Kidney (tissue), 14 donors: ENCODE measurements around the gene SCTR. TPM values are rescaled to one million over a fixed set of nuclear protein-coding genes. Genes with fewer than 3 reads are reported as not detected.

Source experiments
- DNase-seq, 5 donors: peaks; one replicate each; pipeline ENCODE4 v3.0.0-alpha.2; 2013 to 2020
- FAIRE-seq: peaks from 2 replicates; lab custom pipeline; 2012; peaks lifted over from hg19 to GRCh38; lab: Jason Lieb, UNC
- H3K27ac ChIP-seq, 2 donors: one replicate each; pipeline ENCODE4 v1.7.0; 2013; ENCODE audit warnings: low read depth in 2 of 2, low read length in 2 of 2, inconsistent platforms in 1 of 2
- H3K27me3 ChIP-seq: one replicate; pipeline ENCODE4 v1.7.1; 2013; ENCODE audit warnings: low read length, inconsistent platforms; ENCODE audit not compliant: control insufficient read depth, insufficient read depth
- H3K36me3 ChIP-seq, 3 donors: one replicate each; pipeline versions ENCODE4 v1.7.0 to v1.7.1; 2013; ENCODE audit warnings: low read length in 3 of 3, control low read depth in 1 of 3, inconsistent platforms in 1 of 3; ENCODE audit not compliant: insufficient read depth in 3 of 3, control insufficient read depth in 2 of 3
- H3K4me1 ChIP-seq, 3 donors: one replicate each; pipeline versions ENCODE4 v1.7.0 to v1.7.1; 2013; ENCODE audit warnings: low read length in 3 of 3, inconsistent platforms in 1 of 3, low read depth in 1 of 3; ENCODE audit not compliant: control insufficient read depth in 2 of 3, insufficient read depth in 2 of 3
- H3K4me3 ChIP-seq, 3 donors: one replicate each; pipeline versions ENCODE4 v1.7.0 to v1.8.1; 2013; ENCODE audit warnings: low read length in 3 of 3, control low read depth in 1 of 3, inconsistent platforms in 1 of 3
- H3K9ac ChIP-seq, 3 donors: one replicate each; pipeline versions ENCODE4 v1.7.0 to v1.7.1; 2013; ENCODE audit warnings: low read length in 3 of 3, control low read depth in 1 of 3, inconsistent platforms in 1 of 3
- H3K9me3 ChIP-seq, 3 donors: one replicate each; pipeline versions ENCODE4 v1.7.0 to v1.7.1; 2013; ENCODE audit warnings: low read length in 3 of 3, control low read depth in 1 of 3, inconsistent platforms in 1 of 3; ENCODE audit not compliant: control insufficient read depth in 2 of 3, insufficient read depth in 1 of 3
- CTCF ChIP-seq: IDR thresholded peaks from 3 replicates; pipeline ENCODE4 v1.5.1; 2012; ENCODE audit warnings: mild to moderate bottlenecking, moderate library complexity, borderline replicate concordance; ENCODE audit not compliant: insufficient read depth; ENCODE audit errors: extremely low read depth
- intact Hi-C: fragments of 100-400 bp; cut with DNase I; formaldehyde crosslinking; loops from one replicate; pipeline ENCODE4 v1.11.1; 2022
- polyA plus RNA-seq: library from polyadenylated mRNA; stranded (reverse); fragments of 350-450 nt; fragmentation: Illumina TruSeq; extraction: RNeasy Lipid Tissue Mini Kit (QIAGEN cat#74804); gene quantifications from one replicate; pipeline ENCODE4 v1.2.3, GENCODE V29; 2014; ENCODE audit warnings: low read depth, low replicate concordance; ENCODE audit not compliant: insufficient read depth
- total RNA-seq: library from RNA; stranded (reverse); fragmentation: NEBNext Ultra II Directional; extraction: Animal tissue kit (Norgen Biotek cat#: 25700); gene quantifications from one replicate; pipeline ENCODE4 v1.2.1, GENCODE V29; 2021
- donor health status: control.
- donor health status: control.
- donor health status: control.
- donor health status: control.
- donor health status: control.
- donor health status: DM: yes; HTN: yes; CAD: no.
- donor health status: Normal renal cell carcinoma (clear cell type).

The SCTR gene
- total and polyA plus RNA-seq, 2 donors from 2014 or later: 7.3 to 15.9 TPM

- Histone ChIP-seq H3K9ac (no peak overlapping the region), H3K4me3 (no peak overlapping the region), H3K27me3 (no peaks in the 10 kb centered on the region), H3K27ac (no peak overlapping the region), H3K4me1 (peaks cover 0 to 11% (median 11%) of the 10 kb centered on the region in 3 donors), H3K36me3 (no peaks in the 10 kb centered on the region), H3K9me3 (no peaks in the 10 kb centered on the region)
- intact Hi-C loops: no loop called here
- peak in 1 of 5 donors; percentile 35 for DNase-seq
- no peak for FAIRE-seq
- no peak for TF ChIP-seq CTCF
Measured at GRCh38 chr2:119480718-119481142, 43.6 kb downstream of the SCTR start.

GRCh38 chr2:119480184-119480583, 44.1 kb downstream of the SCTR start:
- Histone ChIP-seq H3K36me3 (no peaks in the 10 kb centered on the region), H3K27ac (no peak overlapping the region), H3K4me1 (peaks cover 0 to 7% (median 6%) of the 10 kb centered on the region in 3 donors), H3K9ac (no peak overlapping the region), H3K9me3 (no peaks in the 10 kb centered on the region), H3K4me3 (no peak overlapping the region), H3K27me3 (no peaks in the 10 kb centered on the region)
- no peak for TF ChIP-seq CTCF
- FAIRE-seq (no peak), DNase-seq (no peak)
- intact Hi-C loops: no loop called here

GRCh38 chr2:119478978-119479295, 45.3 kb downstream of the SCTR start:
- Histone ChIP-seq H3K9ac (no peak overlapping the region), H3K36me3 (no peaks in the 10 kb centered on the region), H3K9me3 (no peaks in the 10 kb centered on the region), H3K4me1 (peaks cover 0 to 3% (median 0%) of the 10 kb centered on the region in 3 donors), H3K27me3 (no peaks in the 10 kb centered on the region), H3K4me3 (no peak overlapping the region), H3K27ac (no peak overlapping the region)
- no peak for TF ChIP-seq CTCF
- intact Hi-C loops: loop anchor here (5.0 kb wide), 1 partner anchor 72 kb away; no protein-coding TSS in a partner anchor
- no peak for DNase-seq
- FAIRE-seq: no peak
